ENCODE data around the gene SIAH3. TPM values are rescaled to one million over a fixed set of nuclear protein-coding genes. Genes with fewer than 3 reads are reported as not detected.

Gene SIAH3
- total and polyA plus RNA-seq, 10 of the 15 experiments (the other 5 are each of a cell fraction or from before 2014, with no cell fraction given): not detected

- ChIA-PET POLR2A (no interaction called here), SMC1A (ENCODE audit: uncharacterized antibody, unreplicated experiment) (no interaction called here), RAD21 (ENCODE audit: unreplicated experiment) (no interaction called here), CTCF (no interaction called here)
- Histone ChIP-seq H2AFZ (ENCODE audit: control insufficient read depth, low read depth, low read length) (no peak overlapping the region), H3K4me1 (ENCODE audit: control insufficient read depth, insufficient read depth, low read length) (peaks cover 7% of the 10 kb centered on the region), H3K4me3 (no peak overlapping the region), H3K36me3 (ENCODE audit: control insufficient read depth in 2 of 2, insufficient read depth in 2 of 2, low read length in 1 of 2) (no peaks in the 10 kb centered on the region), H3K9ac (ENCODE audit: control insufficient read depth, insufficient read depth, low read length) (no peak overlapping the region), H4K20me1 (ENCODE audit: control insufficient read depth, insufficient read depth) (no peaks in the 10 kb centered on the region), H3K4me2 (ENCODE audit: control insufficient read depth, insufficient read depth) (no peak overlapping the region), H3K27ac (ENCODE audit: control insufficient read depth, insufficient read depth) (no peak overlapping the region), H3K27me3 (replicated peaks in 1 of 2; ENCODE audit: control insufficient read depth in 2 of 2, insufficient read depth in 2 of 2, low read length in 1 of 2) (peaks cover 0 to 29% of the 10 kb centered on the region in 2 experiments), H3K9me3 (replicated peaks; ENCODE audit: control insufficient read depth, insufficient read depth, low read length) (no peaks in the 10 kb centered on the region), H3K79me2 (ENCODE audit: control insufficient read depth, insufficient read depth, low read length) (no peaks in the 10 kb centered on the region)
- in situ Hi-C loops (cut with MboI) (no loop called here), intact Hi-C loops (cut with micrococcal nuclease; ENCODE audit: unreplicated experiment) (no loop called here)
- ATAC-seq: no peak
- no peak for DNase-seq (ENCODE audit: low read depth, low spot score)
- FAIRE-seq: no peak
- BruUV-seq (replicated peaks): no TSS peak
- 42% methylated on average over 3 of the region's 3 CpGs for WGBS (ENCODE audit: insufficient coverage, insufficient replicate concordance, low lambda C conversion rate, missing lambda C conversion rate)
- TF ChIP-seq CREM (IDR thresholded peaks at IDR 0.05; ENCODE audit: low read depth): no peak
- no peak for TF ChIP-seq SREBF2 (IDR thresholded peaks at IDR 0.05; ENCODE audit: low read length)
- no peak for TF ChIP-seq KLF5 (IDR thresholded peaks at IDR 0.05; ENCODE audit: partially characterized antibody)
- no peak for TF ChIP-seq LARP7 (IDR thresholded peaks at IDR 0.05)
- no peak for TF ChIP-seq DPF2 (IDR thresholded peaks at IDR 0.05)
- TF ChIP-seq ZNF622 (IDR thresholded peaks at IDR 0.05): no peak
- no peak for TF ChIP-seq ZSCAN29 (IDR thresholded peaks at IDR 0.05)
These were observed 941 bp upstream of the SIAH3 start for GRCh38 chr13:45852494-45852893.

DNA sequence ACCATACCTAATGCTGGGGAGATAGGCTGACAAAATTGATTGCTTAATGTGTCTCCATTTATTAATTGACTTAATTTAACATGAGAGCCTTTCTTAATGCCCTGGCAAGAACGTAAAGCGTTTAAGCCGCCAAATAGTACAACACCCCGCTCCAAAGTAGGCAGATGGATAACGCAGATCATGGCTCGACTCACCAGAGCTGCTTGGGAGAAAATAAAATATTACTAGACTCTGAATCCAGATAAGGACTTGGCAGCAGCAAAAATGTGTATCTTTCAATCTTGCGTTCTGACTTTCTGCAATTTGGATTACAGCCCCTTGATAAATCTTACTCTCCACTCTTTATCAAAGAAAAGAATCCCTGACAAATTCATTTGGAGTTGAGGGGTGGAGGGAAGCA is 403 bp upstream of the SIAH3 start:
- no peak for FAIRE-seq
- SMC1A ChIA-PET (ENCODE audit: uncharacterized antibody, unreplicated experiment): no interaction called here
- no peaks in the 10 kb centered on the region for H4K20me1 ChIP-seq (ENCODE audit: control insufficient read depth, insufficient read depth)
- H3K9ac ChIP-seq (ENCODE audit: control insufficient read depth, insufficient read depth, low read length): no peak overlapping the region
- DNase-seq (ENCODE audit: low read depth, low spot score): no peak
- POLR2A ChIA-PET: no interaction called here
- H3K4me3 ChIP-seq: no peak overlapping the region
- H3K36me3 ChIP-seq (ENCODE audit: control insufficient read depth in 2 of 2, insufficient read depth in 2 of 2, low read length in 1 of 2): no peaks in the 10 kb centered on the region
- H3K79me2 ChIP-seq (ENCODE audit: control insufficient read depth, insufficient read depth, low read length): no peaks in the 10 kb centered on the region
- intact Hi-C loops (cut with micrococcal nuclease; ENCODE audit: unreplicated experiment) (no loop called here), in situ Hi-C loops (cut with MboI) (no loop called here)
- H2AFZ ChIP-seq (ENCODE audit: control insufficient read depth, low read depth, low read length): no peak overlapping the region
- no peak overlapping the region for H3K27ac ChIP-seq (ENCODE audit: control insufficient read depth, insufficient read depth)
- ATAC-seq: no peak
- RAD21 ChIA-PET (ENCODE audit: unreplicated experiment): no interaction called here
- CTCF ChIA-PET: no interaction called here
- BruUV-seq (replicated peaks): no TSS peak
- H3K4me2 ChIP-seq (ENCODE audit: control insufficient read depth, insufficient read depth): no peak overlapping the region
- H3K9me3 ChIP-seq (replicated peaks; ENCODE audit: control insufficient read depth, insufficient read depth, low read length): no peaks in the 10 kb centered on the region
- peaks cover 0 to 28% of the 10 kb centered on the region in 2 experiments for H3K27me3 ChIP-seq (replicated peaks in 1 of 2; ENCODE audit: control insufficient read depth in 2 of 2, insufficient read depth in 2 of 2, low read length in 1 of 2)
- WGBS (ENCODE audit: insufficient coverage, insufficient replicate concordance, low lambda C conversion rate, missing lambda C conversion rate): 82% methylated on average over 7 of the region's 7 CpGs
- peaks cover 11% of the 10 kb centered on the region for H3K4me1 ChIP-seq (ENCODE audit: control insufficient read depth, insufficient read depth, low read length)
- TF ChIP-seq, protein P1, sequence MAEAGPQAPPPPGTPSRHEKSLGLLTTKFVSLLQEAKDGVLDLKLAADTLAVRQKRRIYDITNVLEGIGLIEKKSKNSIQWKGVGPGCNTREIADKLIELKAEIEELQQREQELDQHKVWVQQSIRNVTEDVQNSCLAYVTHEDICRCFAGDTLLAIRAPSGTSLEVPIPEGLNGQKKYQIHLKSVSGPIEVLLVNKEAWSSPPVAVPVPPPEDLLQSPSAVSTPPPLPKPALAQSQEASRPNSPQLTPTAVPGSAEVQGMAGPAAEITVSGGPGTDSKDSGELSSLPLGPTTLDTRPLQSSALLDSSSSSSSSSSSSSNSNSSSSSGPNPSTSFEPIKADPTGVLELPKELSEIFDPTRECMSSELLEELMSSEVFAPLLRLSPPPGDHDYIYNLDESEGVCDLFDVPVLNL (IDR thresholded peaks at IDR 0.05; ENCODE audit: low read depth, low read length): no peak
- TF ChIP-seq CUX1 (IDR thresholded peaks at IDR 0.05; ENCODE audit: insufficient replicate concordance, low read depth, low read length) (no peak), CHD2 (IDR thresholded peaks at IDR 0.05; ENCODE audit: borderline replicate concordance, low read depth, low read length) (no peak)

All from GM12878 (cell line).